H9 (cell line): ENCODE data around the gene TGDS. TPM values are rescaled to one million over a fixed set of nuclear protein-coding genes. Genes with fewer than 3 reads are reported as not detected.

Source experiments
- DNase-seq: peaks from one replicate; pipeline ENCODE4 v3.0.0-alpha.2; 2017
- H2AFZ ChIP-seq: one replicate; pipeline ENCODE4 v1.6.1; 2013; ENCODE audit warnings: mild to moderate bottlenecking, low read length, control low read depth, moderate library complexity
- H2AK5ac ChIP-seq: 2 replicates; pipeline ENCODE4 v1.6.1; 2013; ENCODE audit warnings: low read length, control low read depth, mixed read lengths; ENCODE audit not compliant: insufficient read length
- H2BK120ac ChIP-seq: one replicate; pipeline ENCODE4 v1.6.1; 2013; ENCODE audit warnings: low read depth, mild to moderate bottlenecking, low read length, control low read depth, inconsistent platforms; ENCODE audit not compliant: poor library complexity, severe bottlenecking
- H2BK12ac ChIP-seq: 2 replicates; pipeline ENCODE4 v1.6.1; 2013; ENCODE audit warnings: low read length, control low read depth, mixed read lengths, low read depth; ENCODE audit not compliant: insufficient read length
- H2BK15ac ChIP-seq: 2 replicates; pipeline ENCODE4 v1.6.1; 2013; ENCODE audit warnings: low read depth, low read length, control low read depth
- H2BK20ac ChIP-seq: one replicate; pipeline ENCODE4 v1.6.1; 2013; ENCODE audit warnings: low read depth, mild to moderate bottlenecking, low read length, control low read depth, inconsistent platforms; ENCODE audit not compliant: poor library complexity, severe bottlenecking
- H2BK5ac ChIP-seq: 2 replicates; pipeline ENCODE4 v1.6.1; 2013; ENCODE audit warnings: low read length, control low read depth, mixed read lengths; ENCODE audit not compliant: insufficient read length
- H3K14ac ChIP-seq: 2 replicates; pipeline ENCODE4 v1.6.1; 2013; ENCODE audit warnings: low read length, control low read depth; ENCODE audit not compliant: insufficient read depth
- H3K18ac ChIP-seq: 2 replicates; pipeline ENCODE4 v1.6.1; 2013; ENCODE audit warnings: low read depth, mild to moderate bottlenecking, mixed read lengths, low read length, control low read depth; ENCODE audit not compliant: insufficient read length
- H3K23ac ChIP-seq: 2 replicates; pipeline ENCODE4 v1.6.1; 2013; ENCODE audit warnings: low read length, control low read depth, mixed read lengths, low read depth; ENCODE audit not compliant: insufficient read length
- H3K23me2 ChIP-seq: 2 replicates; pipeline ENCODE4 v1.6.1; 2013; ENCODE audit warnings: low read depth, mild to moderate bottlenecking, mixed read lengths, low read length, control low read depth; ENCODE audit not compliant: insufficient read length, poor library complexity, severe bottlenecking
- H3K27ac ChIP-seq: 2 replicates; pipeline ENCODE4 v1.5.1; 2013; ENCODE audit warnings: low read length, control low read depth, mixed read lengths, low read depth; ENCODE audit not compliant: insufficient read length
- H3K27me3 ChIP-seq: 2 replicates; pipeline ENCODE4 v1.6.1; 2013; ENCODE audit warnings: low read length, control low read depth, inconsistent platforms; ENCODE audit not compliant: insufficient read depth
- H3K4ac ChIP-seq: 2 replicates; pipeline ENCODE4 v1.6.1; 2013; ENCODE audit warnings: low read depth, mild to moderate bottlenecking, control low read depth, inconsistent platforms, low read length, moderate library complexity
- H3K4me1 ChIP-seq: 2 replicates; pipeline ENCODE4 v1.6.1; 2013; ENCODE audit warnings: low read length, control low read depth, inconsistent platforms; ENCODE audit not compliant: insufficient read depth
- H3K4me2 ChIP-seq: 2 replicates; pipeline ENCODE4 v1.6.1; 2013; ENCODE audit warnings: low read length, control low read depth, mixed read lengths; ENCODE audit not compliant: insufficient read length, insufficient read depth
- H3K56ac ChIP-seq: 2 replicates; pipeline ENCODE4 v1.6.1; 2013; ENCODE audit warnings: low read depth, mild to moderate bottlenecking, mixed read lengths, low read length, control low read depth; ENCODE audit not compliant: insufficient read length
- H3K79me1 ChIP-seq: 2 replicates; pipeline ENCODE4 v1.6.1; 2013; ENCODE audit warnings: low read depth, mild to moderate bottlenecking, moderate library complexity, low read length, control low read depth, inconsistent platforms; ENCODE audit not compliant: insufficient read depth, poor library complexity, severe bottlenecking
- H3K79me2 ChIP-seq: 2 replicates; pipeline ENCODE4 v1.6.1; 2013; ENCODE audit warnings: low read length, control low read depth, inconsistent platforms; ENCODE audit not compliant: insufficient read depth
- H3K9ac ChIP-seq: 2 replicates; pipeline ENCODE4 v1.6.1; 2013; ENCODE audit warnings: low read length, control low read depth, mixed read lengths; ENCODE audit not compliant: insufficient read length; ENCODE audit errors: extremely low read depth
- H3K9me3 ChIP-seq: one replicate; pipeline ENCODE4 v1.6.1; 2013; ENCODE audit warnings: low read depth, low read length, inconsistent platforms; ENCODE audit not compliant: control insufficient read depth
- H3T11ph ChIP-seq: one replicate; pipeline ENCODE4 v1.6.1; 2013; ENCODE audit warnings: mild to moderate bottlenecking, low read length, control low read depth, inconsistent platforms
- H4K20me1 ChIP-seq: one replicate; pipeline ENCODE4 v1.6.1; 2013; ENCODE audit not compliant: control insufficient read depth, insufficient read length, insufficient read depth
- H4K5ac ChIP-seq: 2 replicates; pipeline ENCODE4 v1.6.1; 2013; ENCODE audit warnings: low read depth, mild to moderate bottlenecking, mixed read lengths, low read length, control low read depth; ENCODE audit not compliant: insufficient read length
- H4K8ac ChIP-seq: replicated peaks from 2 replicates; pipeline ENCODE4 v1.6.1; 2013; ENCODE audit warnings: low read length, control low read depth, mixed read lengths, low read depth; ENCODE audit not compliant: insufficient read length
- H4K91ac ChIP-seq: 2 replicates; pipeline ENCODE4 v1.6.1; 2013; ENCODE audit warnings: low read depth, mild to moderate bottlenecking, moderate library complexity, mixed read lengths, low read length, control low read depth; ENCODE audit not compliant: insufficient read length
- H3K27ac Mint-ChIP-seq, 3 experiments: 2 replicates in 2 of 3; 3 replicates in 1 of 3; pipeline ENCODE4 v1.8.0; 2020 to 2021; ENCODE audit warnings: mixed read lengths in 3 of 3, mild to moderate bottlenecking in 1 of 3, moderate library complexity in 1 of 3
- H3K27me3 Mint-ChIP-seq: 2 replicates; pipeline ENCODE4 v1.8.0; 2021; ENCODE audit warnings: low read depth, mild to moderate bottlenecking, moderate library complexity, mixed read lengths
- H3K36me3 Mint-ChIP-seq, 3 experiments: 2 replicates in 2 of 3; 3 replicates in 1 of 3; pipeline ENCODE4 v1.8.0; 2020 to 2021; ENCODE audit warnings: low read depth in 3 of 3, mixed read lengths in 3 of 3; ENCODE audit not compliant: insufficient read depth in 1 of 3
- H3K4me1 Mint-ChIP-seq, 2 experiments: 2 replicates each; pipeline ENCODE4 v1.8.0; 2020; ENCODE audit warnings: mixed read lengths in 2 of 2
- H3K4me3 Mint-ChIP-seq, 2 experiments: 2 replicates in 1 of 2; 3 replicates in 1 of 2; pipeline ENCODE4 v1.8.0; 2020 to 2021; ENCODE audit warnings: mild to moderate bottlenecking in 2 of 2, mixed read lengths in 2 of 2, moderate library complexity in 1 of 2
- H3K9me3 Mint-ChIP-seq, 2 experiments: 2 replicates in 1 of 2; 3 replicates in 1 of 2; pipeline ENCODE4 v1.8.0; 2020; ENCODE audit warnings: mild to moderate bottlenecking in 2 of 2, mixed read lengths in 2 of 2, moderate library complexity in 1 of 2
- WGBS: extraction: QIAGEN DNeasy Blood & Tissue Kit; methylation state at CpG from one replicate; pipeline ENCODE4 v1.1.7; 2013; ENCODE audit warnings: missing lambda C conversion rate, low lambda C conversion rate, mixed read lengths; ENCODE audit not compliant: insufficient read length; ENCODE audit errors: extremely low coverage; 5-methylcytosine and 5-hydroxymethylcytosine counted together
- total RNA-seq: library from RNA; stranded (reverse); gene quantifications from 2 replicates; pipeline ENCODE4 v1.2.1, GENCODE V29; 2021
- TF ChIP-seq, protein P1 (sequence below): fragments of 200-600 bp; sonication (generic); conservative IDR thresholded peaks from 3 replicates; pipeline ENCODE4 v1.8.0; 2021; ENCODE audit warnings: antibody characterized with exemption, mild to moderate bottlenecking

TGDS gene
- total RNA-seq, 1 experiment from 2014 or later, result 13.9 TPM

DNA sequence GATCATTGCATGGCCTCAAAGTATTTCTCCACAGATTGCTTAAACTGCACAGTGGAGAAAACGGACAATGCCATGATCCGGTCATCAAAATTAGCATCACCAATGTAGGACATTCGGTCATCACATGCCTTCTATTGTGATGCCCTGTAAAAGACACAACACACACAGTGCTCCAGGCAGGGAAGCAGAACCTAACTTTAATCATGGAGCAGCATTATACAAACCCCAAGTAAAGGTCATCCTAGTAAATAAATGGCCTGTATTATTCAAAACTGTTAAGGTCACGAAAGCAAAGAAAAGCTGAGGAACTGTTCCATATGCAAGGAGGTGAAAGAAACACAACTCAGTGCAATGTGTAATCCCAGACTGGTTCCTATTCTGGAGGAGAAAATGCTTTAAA lies 42.2 kb downstream of the TGDS start:
- Histone ChIP-seq H3T11ph (no peak overlapping the region), H3K4me1 (no peaks in the 10 kb centered on the region), H4K5ac (no peak overlapping the region), H3K79me1 (no peaks in the 10 kb centered on the region), H3K27ac (no peak overlapping the region), H3K23me2 (peaks cover 6% of the 10 kb centered on the region), H3K27me3 (no peaks in the 10 kb centered on the region), H3K9me3 (no peaks in the 10 kb centered on the region), H3K4ac (no peak overlapping the region), H3K9ac (no peak overlapping the region), H4K20me1 (no peaks in the 10 kb centered on the region), H2AFZ (no peak overlapping the region), H2BK12ac (no peak overlapping the region), H2BK15ac (no peak overlapping the region), H2AK5ac (no peak overlapping the region), H4K91ac (no peak overlapping the region), H3K18ac (no peak overlapping the region), H3K14ac (no peak overlapping the region), H4K8ac (no peak overlapping the region), H3K56ac (no peak overlapping the region), H3K23ac (no peak overlapping the region), H3K4me2 (no peak overlapping the region), H2BK20ac (no peak overlapping the region), H2BK5ac (no peak overlapping the region), H3K79me2 (no peaks in the 10 kb centered on the region), H2BK120ac (no peak overlapping the region)
- Mint-ChIP-seq H3K36me3 (no peaks in the 10 kb centered on the region; a peak in 1 of 7 replicates), H3K4me1 (peaks cover 8 to 10% of the 10 kb centered on the region in 2 experiments), H3K9me3 (peaks cover 0 to 5% of the 10 kb centered on the region in 2 experiments; a peak in 1 of 5 replicates), H3K4me3 (no peak overlapping the region), H3K27ac (no peak overlapping the region), H3K27me3 (peaks cover 7% of the 10 kb centered on the region)
- TF ChIP-seq, protein P1, sequence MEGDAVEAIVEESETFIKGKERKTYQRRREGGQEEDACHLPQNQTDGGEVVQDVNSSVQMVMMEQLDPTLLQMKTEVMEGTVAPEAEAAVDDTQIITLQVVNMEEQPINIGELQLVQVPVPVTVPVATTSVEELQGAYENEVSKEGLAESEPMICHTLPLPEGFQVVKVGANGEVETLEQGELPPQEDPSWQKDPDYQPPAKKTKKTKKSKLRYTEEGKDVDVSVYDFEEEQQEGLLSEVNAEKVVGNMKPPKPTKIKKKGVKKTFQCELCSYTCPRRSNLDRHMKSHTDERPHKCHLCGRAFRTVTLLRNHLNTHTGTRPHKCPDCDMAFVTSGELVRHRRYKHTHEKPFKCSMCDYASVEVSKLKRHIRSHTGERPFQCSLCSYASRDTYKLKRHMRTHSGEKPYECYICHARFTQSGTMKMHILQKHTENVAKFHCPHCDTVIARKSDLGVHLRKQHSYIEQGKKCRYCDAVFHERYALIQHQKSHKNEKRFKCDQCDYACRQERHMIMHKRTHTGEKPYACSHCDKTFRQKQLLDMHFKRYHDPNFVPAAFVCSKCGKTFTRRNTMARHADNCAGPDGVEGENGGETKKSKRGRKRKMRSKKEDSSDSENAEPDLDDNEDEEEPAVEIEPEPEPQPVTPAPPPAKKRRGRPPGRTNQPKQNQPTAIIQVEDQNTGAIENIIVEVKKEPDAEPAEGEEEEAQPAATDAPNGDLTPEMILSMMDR, result no peak
- no peak for DNase-seq
- WGBS, result no CpG with 5 or more reads among the region's 4 CpGs
